ENCODE results near the gene RGS12. TPM values are rescaled to one million over a fixed set of nuclear protein-coding genes. Genes with fewer than 3 reads are reported as not detected.

The RGS12 gene
- total and polyA plus RNA-seq, 2 of the 13 experiments (the other 11 are each of a cell fraction or from before 2014, with no cell fraction given) = 21.0 to 27.7 TPM

- TF ChIP-seq MTA1 (CRISPR knock-in tag; IDR thresholded peaks at IDR 0.05; ENCODE audit: borderline replicate concordance) (0 out of 2 replicates have a peak, but pooled peaks have one; percentile 24), ZNF292 (CRISPR knock-in tag; IDR thresholded peaks at IDR 0.05; ENCODE audit: borderline replicate concordance, low read depth) (peak; percentile 71; the same call in 1 of the 2 replicates), XRCC5 (optimal IDR thresholded peaks at IDR 0.05; ENCODE audit: low read length) (peak; percentile 53), ZBTB38 (CRISPR knock-in tag; IDR thresholded peaks at IDR 0.05) (peak; percentile 38; the same call in 1 of the 2 replicates), SMAD9 (CRISPR knock-in tag; IDR thresholded peaks at IDR 0.05) (no peak), ZFP91 (CRISPR knock-in tag; IDR thresholded peaks at IDR 0.05; ENCODE audit: borderline replicate concordance) (peak; percentile 33; the same call in 1 of the 2 replicates), KDM4B (CRISPR knock-in tag; IDR thresholded peaks at IDR 0.05) (no peak), ZFX (CRISPR knock-in tag; IDR thresholded peaks at IDR 0.05; ENCODE audit: low read depth) (peak; percentile 25; the same call in 1 of the 2 replicates), ETV5 (CRISPR knock-in tag; IDR thresholded peaks at IDR 0.05; ENCODE audit: borderline replicate concordance) (peak; percentile 39; the same call in 1 of the 2 replicates), ASH2L (IDR thresholded peaks at IDR 0.05; ENCODE audit: insufficient read length, low read depth, low read length) (peak; percentile 52), NCOR1 (IDR thresholded peaks at IDR 0.05; ENCODE audit: borderline replicate concordance, low read length) (no peak), NRL (CRISPR knock-in tag; IDR thresholded peaks at IDR 0.05; ENCODE audit: borderline replicate concordance) (peak; percentile 50; the same call in 1 of the 2 replicates), ZBTB4 (CRISPR knock-in tag; IDR thresholded peaks at IDR 0.05; ENCODE audit: borderline replicate concordance) (no peak), ATF5 (CRISPR knock-in tag; IDR thresholded peaks at IDR 0.05; ENCODE audit: low read depth) (no peak), ZSCAN30 (CRISPR knock-in tag; IDR thresholded peaks at IDR 0.05) (no peak), ZNF609 (CRISPR knock-in tag; IDR thresholded peaks at IDR 0.05; ENCODE audit: borderline replicate concordance) (0 out of 2 replicates have a peak, but pooled peaks have one; percentile 14)
Measured at GRCh38 chr4:3323071-3323481, 30.3 kb downstream of the RGS12 start (continued).

Measured in HepG2 (cell line).